ENCODE data around the gene TNNT2. TPM values are rescaled to one million over a fixed set of nuclear protein-coding genes. Genes with fewer than 3 reads are reported as not detected.

Gene TNNT2
- total RNA-seq, 4 donors from 2014 or later: 6.6 to 128 (median 45.7) TPM

- Histone ChIP-seq H3K36me3 (no peaks in the 10 kb centered on the region), H3K9me3 (no peaks in the 10 kb centered on the region), H3K27me3 (no peaks in the 10 kb centered on the region), H3K4me3 (no peak overlapping the region), H3K4me1 (no peaks in the 10 kb centered on the region), H3K27ac (no peak overlapping the region)
- DNase-seq (ENCODE audit: low spot score in 2 of 2): no peak
- 74 to 89% methylated on average over 9 to 15 of the region's 15 CpGs for WGBS, 2 donors
- TF ChIP-seq POLR2A (IDR thresholded peaks at IDR 0.05) (no peak), EP300 (IDR thresholded peaks at IDR 0.05) (no peak), CTCF (IDR thresholded peaks at IDR 0.05) (no peak)
Measured at GRCh38 chr1:201321826-201322390, 55.6 kb downstream of the TNNT2 start.

GRCh38 chr1:201320168-201320788 is 57.2 kb downstream of the TNNT2 start:
- no peaks in the 10 kb centered on the region for H3K36me3 ChIP-seq
- 76 to 79% methylated on average over 12 of the region's 12 CpGs for WGBS, 2 donors
- TF ChIP-seq CTCF (IDR thresholded peaks at IDR 0.05) (no peak), POLR2A (IDR thresholded peaks at IDR 0.05) (no peak), EP300 (IDR thresholded peaks at IDR 0.05) (no peak)
- H3K27me3 ChIP-seq: no peaks in the 10 kb centered on the region
- no peak overlapping the region for H3K27ac ChIP-seq
- no peaks in the 10 kb centered on the region for H3K4me1 ChIP-seq
- H3K4me3 ChIP-seq: no peak overlapping the region
- no peaks in the 10 kb centered on the region for H3K9me3 ChIP-seq
- no peak for DNase-seq (ENCODE audit: low spot score in 2 of 2)

GRCh38 chr1:201319631-201320030 is 57.8 kb downstream of the TNNT2 start:
- no peaks in the 10 kb centered on the region for H3K9me3 ChIP-seq
- no peak for DNase-seq (ENCODE audit: low spot score in 2 of 2)
- no peaks in the 10 kb centered on the region for H3K36me3 ChIP-seq
- H3K27me3 ChIP-seq: no peaks in the 10 kb centered on the region
- TF ChIP-seq POLR2A (IDR thresholded peaks at IDR 0.05): no peak
- no peak for TF ChIP-seq EP300 (IDR thresholded peaks at IDR 0.05)
- no peak for TF ChIP-seq CTCF (IDR thresholded peaks at IDR 0.05)
- H3K4me3 ChIP-seq: no peak overlapping the region
- 88 to 90% methylated on average over 5 to 6 of the region's 6 CpGs for WGBS, 2 donors
- no peaks in the 10 kb centered on the region for H3K4me1 ChIP-seq
- no peak overlapping the region for H3K27ac ChIP-seq

GRCh38 chr1:201318504-201319340 is 58.8 kb downstream of the TNNT2 start:
- Histone ChIP-seq H3K9me3 (no peaks in the 10 kb centered on the region), H3K4me1 (no peaks in the 10 kb centered on the region), H3K4me3 (no peak overlapping the region), H3K27me3 (no peaks in the 10 kb centered on the region), H3K36me3 (no peaks in the 10 kb centered on the region), H3K27ac (no peak overlapping the region)
- no peak for TF ChIP-seq CTCF (IDR thresholded peaks at IDR 0.05)
- TF ChIP-seq POLR2A (IDR thresholded peaks at IDR 0.05): no peak
- no peak for TF ChIP-seq EP300 (IDR thresholded peaks at IDR 0.05)
- 78 to 87% methylated on average over 14 to 15 of the region's 15 CpGs for WGBS, 2 donors
- DNase-seq (ENCODE audit: low spot score in 2 of 2): no peak

- WGBS, 2 donors: 89 to 92% methylated on average over 5 to 10 of the region's 13 CpGs
- H3K36me3 ChIP-seq: no peaks in the 10 kb centered on the region
- DNase-seq (ENCODE audit: low spot score in 2 of 2): no peak
Measured at GRCh38 chr1:201317551-201317950, 59.9 kb downstream of the TNNT2 start.

More at GRCh38 chr1:201317551-201317950, 59.9 kb downstream of the TNNT2 start:
- no peaks in the 10 kb centered on the region for H3K4me1 ChIP-seq
- no peak overlapping the region for H3K27ac ChIP-seq
- peaks cover 0 to 7% of the 10 kb centered on the region in 2 donors for H3K27me3 ChIP-seq
- no peak for TF ChIP-seq CTCF (IDR thresholded peaks at IDR 0.05)
- TF ChIP-seq POLR2A (IDR thresholded peaks at IDR 0.05): no peak
- TF ChIP-seq EP300 (IDR thresholded peaks at IDR 0.05): no peak
- no peak overlapping the region for H3K4me3 ChIP-seq
- no peaks in the 10 kb centered on the region for H3K9me3 ChIP-seq

All from tibial nerve (tissue), 4 donors.